Right lung (tissue), 5 donors: Measurements from ENCODE around the gene MYO7A. TPM values are rescaled to one million over a fixed set of nuclear protein-coding genes. Genes with fewer than 3 reads are reported as not detected.

Experiments used
- DNase-seq, 2 donors: peaks; one replicate each; pipeline ENCODE4 v3.0.0-alpha.2; 2013
- polyA plus RNA-seq, 5 donors: library from polyadenylated mRNA; unstranded; fragments of 120-200 nt; gene quantifications; one replicate each; pipeline versions ENCODE4 v1.2.1 to v1.2.3, GENCODE V29; 2013; ENCODE audit warnings: inconsistent platforms in 1 of 5, low replicate concordance in 1 of 5; ENCODE audit not compliant: insufficient read length in 5 of 5, insufficient read depth in 1 of 5

Gene MYO7A
- polyA plus RNA-seq, 5 donors: 4.4 to 6.3 (median 5.4) TPM

DNA sequence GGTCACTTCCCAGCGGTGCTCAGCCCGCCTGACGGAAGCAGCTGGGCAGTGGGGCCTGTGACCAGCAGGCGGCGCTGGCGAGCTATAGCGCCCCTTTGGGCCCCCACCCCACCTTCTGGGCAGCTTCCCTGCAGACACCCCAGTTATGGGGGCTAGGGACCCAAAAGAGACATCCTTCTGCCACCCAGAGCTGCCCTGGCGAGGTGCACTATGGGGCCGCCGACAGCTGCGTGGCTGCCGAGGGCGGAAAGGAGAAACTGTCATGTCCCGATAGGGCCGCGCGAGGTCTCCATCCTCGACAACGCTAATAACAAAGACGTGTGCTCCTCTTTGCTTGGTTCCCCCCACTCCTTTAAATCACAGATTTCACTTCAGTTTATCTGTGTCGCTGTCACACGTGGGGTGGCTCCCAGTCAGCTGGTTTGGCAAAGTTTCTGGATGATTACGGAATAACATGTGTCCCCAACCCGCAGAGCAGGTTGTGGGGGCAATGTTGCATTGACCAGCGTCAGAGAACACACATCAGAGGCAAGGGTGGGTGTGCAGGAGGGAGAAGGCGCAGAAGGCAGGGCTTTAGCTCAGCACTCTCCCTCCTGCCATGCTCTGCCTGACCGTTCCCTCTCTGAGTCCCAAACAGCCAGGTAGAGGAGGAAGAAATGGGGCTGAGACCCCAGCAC is 673 bp upstream of the MYO7A start:
- DNase-seq: peak; percentile 60 to 65

DNA sequence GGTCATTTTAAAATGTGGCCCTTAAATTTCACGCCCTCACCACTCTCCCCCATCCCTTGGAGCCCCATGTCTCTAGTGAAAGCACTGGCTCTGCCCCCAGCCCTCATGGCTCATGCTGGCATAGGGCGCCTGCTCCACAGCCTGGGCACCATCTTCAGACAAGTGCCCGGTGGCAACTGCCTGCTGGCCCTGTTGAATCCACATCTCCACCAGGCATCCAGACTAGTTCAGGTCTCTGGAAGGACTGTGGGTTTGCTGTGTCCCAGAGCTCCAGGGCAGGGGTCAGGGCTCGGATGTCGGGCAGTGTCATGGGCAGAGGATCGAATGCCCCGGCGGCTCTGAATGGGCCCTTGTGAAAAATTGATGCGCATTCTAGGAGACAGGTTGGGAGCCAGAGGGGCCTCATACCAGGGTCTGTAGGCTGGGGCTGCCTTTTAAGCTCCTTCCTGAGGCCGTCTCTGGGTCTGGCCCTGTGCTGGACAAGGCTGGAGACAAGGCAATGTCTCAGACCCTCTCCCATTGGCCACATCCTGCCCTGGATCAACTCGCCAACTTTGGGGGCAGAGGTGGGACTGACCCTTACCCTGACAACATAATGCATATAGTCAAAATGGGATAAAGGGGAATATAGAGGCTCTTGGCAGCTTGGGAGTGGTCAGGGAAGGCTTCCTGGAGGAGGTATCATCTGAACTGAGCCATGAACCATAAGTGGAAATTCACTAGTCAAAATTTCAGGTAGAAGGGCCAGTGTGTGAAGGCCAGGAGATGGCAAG is 1.2 kb downstream of the MYO7A start:
- no peak for DNase-seq

DNA sequence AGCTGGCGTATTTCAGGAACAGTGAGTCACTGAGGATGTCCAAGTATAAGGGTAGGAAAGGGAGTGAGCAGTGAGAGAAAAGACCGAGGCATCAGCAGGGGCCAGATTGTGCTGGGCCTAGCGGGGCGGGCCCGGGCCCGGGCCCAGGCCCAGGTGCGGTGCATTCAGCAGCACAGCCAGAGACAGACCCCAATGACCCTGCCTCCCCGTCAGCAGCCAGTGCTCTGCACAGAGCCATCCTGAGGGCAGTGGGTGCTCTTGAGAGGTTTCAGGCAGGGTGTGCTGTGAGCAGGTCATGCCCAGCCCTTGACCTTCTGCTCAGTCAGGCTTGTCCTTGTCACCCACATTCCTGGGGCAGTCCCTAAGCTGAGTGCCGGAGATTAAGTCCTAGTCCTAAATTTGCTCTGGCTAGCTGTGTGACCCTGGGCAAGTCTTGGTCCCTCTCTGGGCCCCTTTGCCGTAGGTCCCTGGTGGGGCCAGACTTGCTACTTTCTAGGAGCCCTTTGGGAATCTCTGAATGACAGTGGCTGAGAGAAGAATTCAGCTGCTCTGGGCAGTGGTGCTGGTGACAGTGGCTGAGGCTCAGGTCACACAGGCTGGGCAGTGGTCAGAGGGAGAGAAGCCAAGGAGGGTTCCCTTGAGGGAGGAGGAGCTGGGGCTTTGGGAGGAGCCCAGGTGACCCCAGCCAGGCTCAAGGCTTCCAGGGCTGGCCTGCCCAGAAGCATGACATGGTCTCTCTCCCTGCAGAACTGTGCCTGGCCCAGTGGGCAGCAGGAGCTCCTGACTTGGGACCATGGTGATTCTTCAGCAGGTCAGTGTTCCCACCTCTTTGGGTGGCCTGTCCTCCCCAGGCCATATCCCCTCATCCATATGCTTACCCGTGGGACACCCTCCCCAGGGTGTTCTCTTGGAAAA is 2.1 kb downstream of the MYO7A start:
- DNase-seq: no peak

DNA sequence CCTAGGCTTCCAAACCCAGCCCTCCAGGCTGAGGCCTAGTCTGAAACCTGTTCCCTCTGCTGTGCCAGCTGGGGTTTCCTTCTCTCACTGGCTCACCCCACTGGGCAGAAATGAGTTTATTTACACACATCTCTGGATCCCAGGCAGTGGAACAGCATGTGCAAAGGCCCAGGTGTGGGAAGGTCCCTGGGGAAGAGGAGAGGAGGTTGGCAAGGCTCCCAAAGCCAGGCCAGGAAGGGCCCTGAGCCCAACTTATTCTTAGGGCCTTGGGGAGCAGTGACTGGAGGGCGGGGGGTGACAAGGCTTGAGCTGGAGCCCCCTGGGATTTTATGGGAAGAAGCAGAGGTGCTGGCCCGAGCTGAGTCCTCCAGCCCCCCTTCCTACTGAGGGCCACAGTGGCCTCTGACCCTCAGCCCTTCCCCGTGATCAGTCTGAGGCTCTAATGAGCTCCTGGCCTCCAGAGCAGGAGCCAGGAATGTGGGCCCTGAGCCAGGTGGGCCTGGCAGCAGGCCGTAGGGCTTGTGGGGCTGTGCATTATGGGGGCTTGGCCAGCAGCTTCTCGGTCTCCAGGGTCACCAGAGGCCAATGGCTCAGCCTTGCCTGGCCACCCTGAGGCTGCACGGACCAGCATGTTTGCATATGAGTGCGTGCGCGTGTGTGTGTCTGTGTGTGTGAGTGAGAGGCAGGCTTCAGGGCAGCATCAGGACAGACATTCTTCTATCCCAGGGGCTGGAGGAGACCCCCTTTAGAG is 2.9 kb downstream of the MYO7A start:
- no peak for DNase-seq

DNA sequence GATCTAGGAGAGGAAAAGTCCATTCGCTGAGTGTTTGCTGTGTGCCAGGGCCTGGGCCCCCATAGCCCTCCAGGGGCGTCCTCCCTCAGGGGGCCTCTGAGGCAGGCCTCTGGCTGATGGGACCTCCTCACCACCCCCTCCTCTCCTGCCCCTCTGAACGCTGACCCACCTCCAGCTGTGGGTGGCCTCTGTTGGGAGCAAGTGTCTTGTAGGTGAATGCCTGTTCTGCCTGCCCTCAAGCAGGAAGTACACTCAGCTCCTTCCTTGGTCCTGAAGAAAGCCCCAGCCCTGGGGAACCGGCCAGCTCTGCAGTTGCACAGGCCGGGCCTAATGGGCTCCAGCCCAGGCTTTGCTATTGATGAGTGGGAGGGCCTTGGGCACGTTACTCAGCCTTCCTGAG is 3.5 kb downstream of the MYO7A start:
- DNase-seq: no peak

DNA sequence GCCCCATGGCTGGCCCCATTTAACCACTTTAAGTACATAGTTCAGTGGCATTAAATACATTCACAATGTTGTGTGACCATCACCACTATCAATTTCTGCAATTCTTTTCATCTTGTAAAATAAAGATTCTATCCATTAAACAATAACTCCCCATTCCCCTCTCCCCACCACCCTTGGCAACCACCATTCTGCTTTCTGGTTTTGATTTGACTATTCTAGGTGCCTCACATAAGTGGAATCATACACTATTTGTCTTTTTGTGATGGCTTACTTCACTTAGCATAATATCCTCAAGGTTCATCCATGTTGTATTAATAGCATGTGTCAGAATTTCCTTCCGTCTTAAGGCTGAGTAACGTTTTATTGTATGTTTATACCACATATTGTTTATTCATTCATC is 7.0 kb downstream of the MYO7A start:
- DNase-seq: no peak

DNA sequence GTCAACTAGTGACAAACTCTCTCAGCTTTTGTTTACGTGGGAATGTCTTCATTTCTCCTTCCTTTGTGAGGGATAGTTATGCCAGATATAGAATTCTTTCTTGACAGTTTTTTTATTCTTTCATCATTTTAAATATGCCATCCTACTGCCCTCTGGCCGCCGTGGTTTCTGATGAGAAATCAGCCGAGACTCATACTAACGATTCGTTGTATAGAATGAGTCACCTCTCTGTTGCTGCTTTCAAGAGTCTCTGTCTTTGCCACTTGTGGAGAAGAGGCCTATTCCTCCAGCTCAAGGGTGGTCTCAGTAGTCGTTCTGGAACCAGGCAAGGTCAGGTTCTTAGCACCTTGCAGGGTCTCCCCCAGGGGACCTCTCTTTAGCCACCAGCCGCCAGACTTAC is 8.0 kb downstream of the MYO7A start:
- no peak for DNase-seq

DNA sequence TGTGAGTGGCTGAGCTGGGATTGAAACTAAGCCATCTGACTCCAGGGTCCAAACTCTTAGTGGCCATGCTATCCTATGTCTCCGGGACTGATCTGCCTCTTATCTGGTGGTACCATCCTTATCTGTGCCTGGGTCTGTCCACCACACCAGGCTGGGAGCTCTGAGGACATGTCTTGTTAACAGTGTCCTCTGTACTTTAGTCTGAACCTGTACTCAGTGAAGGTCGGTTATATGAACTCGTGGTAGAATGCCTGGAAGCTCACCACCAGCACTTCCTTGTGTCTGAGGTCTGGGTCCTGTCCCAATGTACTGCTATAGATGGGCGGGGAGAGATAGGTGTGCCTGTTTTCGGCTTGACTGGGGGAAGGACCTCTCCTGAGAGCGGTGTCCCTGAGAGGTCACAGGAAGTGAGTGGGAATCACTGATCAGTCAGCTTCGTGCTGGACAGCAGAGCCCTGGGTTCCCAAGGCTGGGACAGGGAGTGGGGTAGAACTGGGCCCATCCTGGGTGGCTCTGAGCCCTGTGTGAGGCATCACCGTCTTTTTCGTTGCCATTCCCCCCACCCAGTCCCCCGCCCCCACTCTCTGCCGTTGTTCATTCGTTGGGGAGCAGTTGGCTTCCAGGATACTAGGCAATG is 8.9 kb downstream of the MYO7A start:
- no peak for DNase-seq

DNA sequence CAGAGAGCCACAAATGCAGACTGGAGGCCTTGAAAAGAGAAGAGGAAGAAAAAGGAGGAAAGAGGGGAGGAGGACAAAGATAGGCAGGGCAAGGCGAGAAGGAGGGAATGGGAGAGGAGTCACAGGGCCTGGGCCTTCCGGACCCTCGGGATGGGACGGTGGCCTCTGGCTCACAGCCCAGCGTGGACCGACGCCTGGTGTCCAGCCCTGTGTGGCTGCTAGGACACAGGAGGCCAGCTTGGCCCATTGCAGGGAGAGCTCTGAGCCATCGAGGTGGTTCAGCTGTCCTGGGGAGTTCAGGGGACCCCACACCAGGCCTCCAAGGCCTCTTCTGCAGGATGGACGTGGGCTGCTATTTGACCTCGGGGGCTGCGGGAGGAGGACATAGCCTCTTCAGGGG is 9.4 kb downstream of the MYO7A start:
- no peak for DNase-seq

DNA sequence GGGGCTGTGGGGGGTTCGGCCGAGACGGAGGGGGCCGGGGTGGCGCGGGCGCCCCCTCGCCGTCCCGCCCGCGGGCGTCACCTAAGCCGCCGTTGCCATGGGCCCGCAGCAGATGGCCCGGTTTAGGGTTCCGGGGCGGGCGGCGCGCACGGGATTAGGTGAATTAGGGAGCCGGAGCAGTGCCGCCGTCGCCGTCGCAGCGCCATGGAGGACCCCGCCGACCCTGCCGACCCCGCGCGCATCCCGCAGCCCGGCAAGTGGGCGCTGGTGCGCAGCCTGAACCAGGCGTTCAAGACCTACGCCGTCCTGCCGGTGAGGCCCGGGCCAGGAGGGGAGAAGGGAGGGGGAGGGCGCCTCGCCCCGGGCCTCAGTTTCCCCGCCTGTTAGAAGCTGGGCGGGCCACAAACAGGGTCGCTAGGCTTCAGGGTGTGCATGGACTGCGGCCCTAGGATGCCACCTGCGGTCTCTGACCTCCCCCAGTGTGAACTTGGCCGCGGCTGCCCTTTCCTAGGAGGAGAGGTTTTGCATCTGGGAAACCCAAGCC is 10.1 kb downstream of the MYO7A start:
- no peak for DNase-seq

DNA sequence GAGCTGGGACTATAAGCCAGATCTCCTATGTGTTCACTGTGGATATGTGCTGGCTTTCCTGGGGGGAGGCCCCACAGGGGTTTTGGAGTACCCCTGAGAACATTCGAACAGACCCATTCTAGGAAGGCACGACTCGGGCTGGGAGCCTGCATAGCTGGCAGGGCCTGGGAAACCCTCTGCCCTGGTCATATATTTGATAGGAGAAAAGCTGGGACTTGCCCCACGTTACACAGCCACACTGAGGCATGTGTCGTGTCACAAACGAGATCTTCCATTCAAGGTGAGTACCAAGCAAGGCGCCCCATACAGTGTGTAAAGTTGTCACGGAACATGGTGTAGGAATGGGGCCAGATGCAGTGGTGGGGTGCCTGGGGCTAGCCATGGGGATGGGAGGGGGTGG is 11.2 kb downstream of the MYO7A start:
- no peak for DNase-seq

DNA sequence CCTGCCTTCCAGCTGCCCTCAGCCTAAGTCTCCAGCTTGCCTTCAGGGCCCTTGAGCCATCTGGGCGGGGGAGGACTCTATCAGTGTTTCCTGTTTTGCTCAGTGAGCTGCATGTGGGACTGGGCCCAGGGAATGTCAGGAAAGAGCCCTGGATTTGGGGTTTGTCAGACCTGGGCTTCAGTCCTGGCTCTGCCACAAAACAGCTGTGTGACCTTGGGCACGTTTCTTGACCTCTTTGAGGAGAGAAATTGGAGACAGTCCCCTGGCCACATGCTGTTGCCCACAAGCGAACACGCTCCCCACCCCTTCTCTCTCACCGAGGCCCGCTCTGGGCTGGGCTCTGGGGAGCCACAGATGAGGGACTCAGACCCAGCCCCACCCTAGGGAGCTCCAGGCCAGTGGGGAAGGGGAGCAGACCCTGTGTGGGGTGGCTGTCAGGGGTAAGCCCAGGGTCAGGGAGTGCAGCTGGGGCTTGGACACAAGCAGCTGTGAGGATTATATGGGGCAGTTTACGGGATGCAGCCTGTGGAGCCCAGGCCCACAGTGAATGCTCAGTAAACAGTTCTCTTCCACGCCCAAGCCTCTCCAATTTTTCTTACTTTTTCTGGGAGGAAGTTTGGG is 12.3 kb downstream of the MYO7A start:
- DNase-seq: no peak

DNA sequence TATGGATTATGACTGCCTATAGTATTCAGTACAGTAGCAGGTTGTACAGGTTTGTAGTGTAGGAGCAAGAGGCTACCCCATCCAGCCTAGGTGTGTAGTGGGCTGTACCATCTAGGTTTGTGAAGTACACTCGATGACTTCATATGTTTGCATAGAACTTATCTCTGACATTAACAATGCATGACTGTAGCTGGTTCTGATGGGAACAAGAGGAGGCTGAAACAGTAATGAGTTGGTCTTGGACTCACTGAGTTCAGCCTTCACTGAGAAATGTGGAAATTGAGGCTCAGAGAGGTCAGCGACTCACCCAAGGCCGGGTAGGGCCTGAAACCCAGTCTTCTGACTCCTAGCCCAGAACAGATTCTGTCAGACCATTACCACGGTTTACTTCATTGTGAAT is 13.0 kb downstream of the MYO7A start:
- DNase-seq: peak; percentile 46 to 47

DNA sequence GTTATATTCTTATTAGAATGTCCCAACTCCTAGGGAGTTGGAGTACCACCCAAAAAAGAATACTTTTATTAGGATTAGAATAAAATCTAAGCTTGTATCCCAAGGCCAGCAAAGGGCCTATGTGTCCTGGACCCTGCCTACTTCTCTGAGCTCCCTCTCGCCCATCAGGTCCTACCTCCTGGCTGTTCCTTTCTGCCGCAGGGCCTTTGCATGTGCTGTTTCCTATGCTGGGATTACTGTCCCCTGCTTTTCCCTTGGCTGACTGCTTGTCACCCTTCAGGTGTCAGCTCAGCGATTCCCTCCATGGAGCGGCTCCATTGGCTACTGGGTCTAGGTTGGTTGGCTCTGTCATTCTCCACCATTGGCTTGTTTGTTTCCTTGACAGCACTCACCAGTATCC is 13.4 kb downstream of the MYO7A start:
- no peak for DNase-seq

DNA sequence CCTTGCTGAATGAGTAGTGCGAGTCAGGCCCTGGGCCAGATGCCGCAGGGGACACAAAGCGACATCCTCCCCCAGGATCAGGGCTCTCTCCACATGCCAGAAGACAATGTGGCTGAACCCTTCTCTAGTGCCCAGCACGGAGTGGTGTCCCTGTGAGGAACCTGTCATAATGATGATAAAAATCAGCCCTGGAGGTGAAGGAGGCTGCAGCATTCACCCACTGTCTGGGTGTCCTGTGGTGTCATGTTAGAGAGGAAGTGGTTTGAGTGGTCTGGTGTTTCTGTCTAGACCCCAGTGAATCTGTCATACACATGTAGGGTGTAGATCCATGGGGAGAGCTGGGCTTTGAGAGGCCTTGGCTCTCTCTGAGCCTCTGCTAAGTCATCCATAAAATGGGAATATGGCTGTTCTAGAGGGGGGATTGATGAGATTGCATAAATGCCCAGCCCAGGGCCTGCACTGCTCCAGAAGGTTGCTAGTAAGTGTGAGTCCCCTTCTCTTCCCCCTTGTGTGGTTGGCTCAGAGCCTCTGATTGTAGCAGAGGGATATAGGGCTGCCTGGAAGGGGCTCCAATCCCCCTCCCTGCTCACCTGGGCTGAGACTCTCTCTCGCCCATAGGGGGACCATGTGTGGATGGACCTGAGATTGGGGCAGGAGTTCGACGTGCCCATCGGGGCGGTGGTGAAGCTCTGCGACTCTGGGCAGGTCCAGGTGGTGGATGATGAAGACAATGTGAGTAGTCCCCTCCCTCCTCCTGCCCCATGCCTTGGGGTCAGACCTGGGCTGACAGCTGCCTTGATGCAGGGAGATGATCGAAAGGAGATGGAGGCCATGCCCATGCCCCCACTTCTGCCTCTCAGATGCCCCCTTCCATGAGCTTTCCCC is 14.3 kb downstream of the MYO7A start:
- no peak for DNase-seq

DNA sequence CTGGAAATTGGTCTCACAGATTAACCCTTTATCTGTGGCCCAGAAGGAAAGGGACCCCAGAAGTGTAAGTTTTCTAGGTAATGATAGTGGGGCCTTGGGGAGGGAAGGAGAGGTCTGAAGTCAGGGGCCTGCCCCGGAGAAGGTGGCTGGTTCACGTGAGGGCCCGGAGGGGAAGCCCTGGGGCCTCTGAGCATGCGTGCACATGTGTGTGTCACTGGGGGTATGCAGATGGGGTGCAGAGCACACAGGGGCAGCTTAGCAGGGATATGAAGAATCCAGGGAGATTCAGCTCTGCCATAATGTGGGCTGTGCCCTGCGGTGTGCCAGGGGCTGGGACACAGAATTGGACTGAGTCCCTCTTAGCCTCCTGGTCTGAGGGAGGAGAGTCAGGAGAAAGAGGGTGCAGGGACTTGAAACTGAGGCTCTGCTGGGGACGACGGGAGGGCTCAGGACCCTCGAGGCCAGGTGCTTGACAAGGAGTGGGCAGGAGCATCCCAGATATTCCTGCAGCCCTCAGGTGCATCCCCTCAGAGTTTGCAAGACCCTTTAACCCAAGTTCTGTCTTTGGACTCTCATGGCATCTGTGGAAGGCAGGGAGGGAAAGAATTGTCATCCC is 15.5 kb downstream of the MYO7A start:
- DNase-seq: no peak

DNA sequence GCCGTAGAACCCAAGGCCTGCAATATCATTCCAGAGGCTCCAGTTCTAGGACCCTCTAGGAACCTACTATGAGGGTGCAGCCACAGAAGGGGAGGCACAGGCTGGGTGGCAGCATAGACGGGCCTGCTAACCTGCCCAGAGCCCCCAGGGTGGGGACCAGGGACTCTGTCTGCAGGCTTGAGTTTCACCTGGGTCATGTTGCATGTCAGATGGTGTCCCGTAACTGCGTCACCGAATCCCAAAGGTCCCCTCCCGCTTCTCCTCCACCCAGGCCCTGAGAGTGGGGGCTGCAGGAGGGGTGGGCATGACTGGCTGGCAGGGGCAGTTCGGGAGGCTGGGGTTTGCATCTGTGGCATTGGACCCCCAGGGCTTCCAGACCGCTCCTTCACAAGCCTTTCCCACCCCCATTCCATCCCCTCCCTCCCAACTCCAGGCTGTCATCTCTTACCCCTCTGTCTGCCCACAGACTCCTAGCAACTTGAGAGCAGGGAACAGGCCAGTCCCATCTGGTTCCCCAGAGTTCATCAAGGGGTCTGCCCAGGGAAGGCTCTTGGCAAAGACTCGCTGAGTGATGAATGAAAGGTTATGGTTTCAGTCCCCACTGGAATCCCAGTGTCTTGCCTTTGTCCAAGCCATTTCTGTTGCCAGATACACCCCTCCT is 16.3 kb downstream of the MYO7A start:
- no peak for DNase-seq

DNA sequence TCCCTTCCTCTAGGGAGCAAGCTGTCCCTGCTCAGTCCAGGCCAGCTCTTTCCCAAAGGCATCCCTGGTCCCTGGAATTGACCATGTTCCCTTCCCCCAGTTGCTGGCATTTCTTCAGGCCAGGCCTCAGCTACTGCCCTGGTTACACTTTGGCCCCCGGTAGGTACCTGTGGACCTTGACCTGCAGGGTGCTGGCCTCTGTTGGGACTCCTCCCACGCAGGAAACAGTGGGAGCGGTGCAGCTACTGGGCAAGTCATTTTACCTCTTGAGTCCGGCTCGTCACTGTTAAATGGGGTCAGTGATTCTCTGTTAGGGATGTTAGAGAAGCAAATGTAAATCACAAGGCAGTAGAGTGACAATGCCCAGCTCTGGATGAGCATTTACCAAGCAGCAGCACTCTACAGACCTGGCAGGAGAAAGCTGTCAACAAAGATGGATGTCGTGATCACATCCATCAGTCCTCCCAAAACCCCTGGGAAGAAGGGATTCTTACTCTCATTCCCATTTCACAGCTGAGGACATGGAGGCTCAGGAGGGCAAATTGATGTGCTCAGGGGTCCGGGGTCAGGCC is 16.9 kb downstream of the MYO7A start:
- DNase-seq: no peak
